ENCODE measurements around the gene CALN1. TPM values are rescaled to one million over a fixed set of nuclear protein-coding genes. Genes with fewer than 3 reads are reported as not detected.

Gene CALN1
- total RNA-seq, 2 donors from 2014 or later: 4.3 to 6.9 TPM

DNA sequence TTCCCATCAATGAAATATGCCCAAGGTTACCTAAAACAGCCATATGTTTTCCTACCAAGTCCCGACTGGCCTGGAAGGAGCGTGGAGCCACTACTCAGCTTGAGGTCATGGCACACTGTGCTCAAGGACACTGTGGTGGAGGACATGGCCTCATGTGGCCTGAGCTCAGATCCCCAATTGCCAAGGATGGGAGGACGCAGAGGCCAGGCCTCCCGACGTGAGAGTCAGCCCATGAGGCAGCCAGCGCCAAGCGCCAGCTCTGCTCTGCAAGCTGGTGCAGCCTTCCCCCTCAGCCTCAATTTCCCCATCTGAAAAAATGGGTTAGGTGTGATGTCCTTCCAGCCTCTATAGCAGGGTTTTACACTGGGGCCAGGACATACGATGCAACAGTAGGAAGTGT is 302.6 kb downstream of the CALN1 start:
- peaks cover 16% of the 10 kb centered on the region for H3K9me3 ChIP-seq (ENCODE audit: control insufficient read depth, low read length)
- H3K9ac ChIP-seq (ENCODE audit: extremely low read depth, low read length, poor library complexity, severe bottlenecking): no peak overlapping the region
- H3K27ac ChIP-seq (ENCODE audit: low read depth, low read length): no peak overlapping the region
- Mint-ChIP-seq H3K27ac (no peak overlapping the region), H3K4me3 (no peak overlapping the region), H3K36me3 (ENCODE audit: low read depth) (no peaks in the 10 kb centered on the region), H3K27me3 (ENCODE audit: insufficient read depth) (no peaks in the 10 kb centered on the region), H3K9me3 (peaks cover 17% of the 10 kb centered on the region), H3K4me1 (peaks cover 7% of the 10 kb centered on the region)
- H3K4me3 ChIP-seq (ENCODE audit: low read length): no peak overlapping the region
- H3K4me1 ChIP-seq (ENCODE audit: control insufficient read depth, insufficient read depth, low read length): no peaks in the 10 kb centered on the region
- 92 to 100% methylated on average over 2 to 8 of the region's 8 CpGs for WGBS, 2 experiments (ENCODE audit: insufficient coverage in 1 of 2, insufficient read length in 1 of 2)
- no peaks in the 10 kb centered on the region for H3K36me3 ChIP-seq (ENCODE audit: control insufficient read depth, insufficient read depth, low read length)
- DNase-seq: no peak
- TF ChIP-seq, protein P1, sequence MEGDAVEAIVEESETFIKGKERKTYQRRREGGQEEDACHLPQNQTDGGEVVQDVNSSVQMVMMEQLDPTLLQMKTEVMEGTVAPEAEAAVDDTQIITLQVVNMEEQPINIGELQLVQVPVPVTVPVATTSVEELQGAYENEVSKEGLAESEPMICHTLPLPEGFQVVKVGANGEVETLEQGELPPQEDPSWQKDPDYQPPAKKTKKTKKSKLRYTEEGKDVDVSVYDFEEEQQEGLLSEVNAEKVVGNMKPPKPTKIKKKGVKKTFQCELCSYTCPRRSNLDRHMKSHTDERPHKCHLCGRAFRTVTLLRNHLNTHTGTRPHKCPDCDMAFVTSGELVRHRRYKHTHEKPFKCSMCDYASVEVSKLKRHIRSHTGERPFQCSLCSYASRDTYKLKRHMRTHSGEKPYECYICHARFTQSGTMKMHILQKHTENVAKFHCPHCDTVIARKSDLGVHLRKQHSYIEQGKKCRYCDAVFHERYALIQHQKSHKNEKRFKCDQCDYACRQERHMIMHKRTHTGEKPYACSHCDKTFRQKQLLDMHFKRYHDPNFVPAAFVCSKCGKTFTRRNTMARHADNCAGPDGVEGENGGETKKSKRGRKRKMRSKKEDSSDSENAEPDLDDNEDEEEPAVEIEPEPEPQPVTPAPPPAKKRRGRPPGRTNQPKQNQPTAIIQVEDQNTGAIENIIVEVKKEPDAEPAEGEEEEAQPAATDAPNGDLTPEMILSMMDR (conservative IDR thresholded peaks at IDR 0.05): no peak
- H3K27me3 ChIP-seq (ENCODE audit: control insufficient read depth, insufficient read depth, low read length, poor library complexity, severe bottlenecking): no peaks in the 10 kb centered on the region

DNA sequence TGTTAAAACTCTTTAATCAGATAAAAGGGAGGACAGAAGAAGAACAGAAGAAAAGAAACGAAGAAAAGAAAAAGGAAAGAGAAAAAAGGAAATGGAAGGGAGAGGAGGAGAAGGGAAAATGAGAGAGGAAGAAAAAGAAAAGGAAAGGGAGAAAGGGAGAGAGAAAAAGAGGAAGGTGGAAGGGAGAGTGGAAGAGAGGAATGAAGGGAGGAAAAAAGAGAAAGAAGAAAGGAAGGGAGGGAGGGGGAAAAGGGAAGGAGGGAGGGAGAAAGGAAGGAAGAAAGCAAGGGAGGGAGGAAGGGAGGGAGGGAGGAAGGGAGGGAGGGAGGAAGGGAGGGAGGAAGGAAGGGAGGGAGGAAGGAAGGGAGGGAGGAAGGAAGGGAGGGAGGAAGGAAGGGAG is 305.7 kb downstream of the CALN1 start:
- Mint-ChIP-seq H3K27ac (no peak overlapping the region), H3K27me3 (ENCODE audit: insufficient read depth) (no peaks in the 10 kb centered on the region), H3K36me3 (ENCODE audit: low read depth) (no peaks in the 10 kb centered on the region), H3K9me3 (peaks cover 17% of the 10 kb centered on the region), H3K4me3 (no peak overlapping the region), H3K4me1 (no peaks in the 10 kb centered on the region)
- Histone ChIP-seq H3K36me3 (ENCODE audit: control insufficient read depth, insufficient read depth, low read length) (no peaks in the 10 kb centered on the region), H3K9ac (ENCODE audit: extremely low read depth, low read length, poor library complexity, severe bottlenecking) (no peak overlapping the region), H3K27ac (ENCODE audit: low read depth, low read length) (no peak overlapping the region), H3K4me1 (ENCODE audit: control insufficient read depth, insufficient read depth, low read length) (no peaks in the 10 kb centered on the region), H3K9me3 (ENCODE audit: control insufficient read depth, low read length) (peaks cover 16% of the 10 kb centered on the region), H3K27me3 (ENCODE audit: control insufficient read depth, insufficient read depth, low read length, poor library complexity, severe bottlenecking) (no peaks in the 10 kb centered on the region), H3K4me3 (ENCODE audit: low read length) (no peak overlapping the region)
- TF ChIP-seq, protein P1 (conservative IDR thresholded peaks at IDR 0.05): no peak
- 88 to 89% methylated on average over 1 of the region's 1 CpG for WGBS, 2 experiments (ENCODE audit: insufficient coverage in 1 of 2, insufficient read length in 1 of 2)
- no peak for DNase-seq

DNA sequence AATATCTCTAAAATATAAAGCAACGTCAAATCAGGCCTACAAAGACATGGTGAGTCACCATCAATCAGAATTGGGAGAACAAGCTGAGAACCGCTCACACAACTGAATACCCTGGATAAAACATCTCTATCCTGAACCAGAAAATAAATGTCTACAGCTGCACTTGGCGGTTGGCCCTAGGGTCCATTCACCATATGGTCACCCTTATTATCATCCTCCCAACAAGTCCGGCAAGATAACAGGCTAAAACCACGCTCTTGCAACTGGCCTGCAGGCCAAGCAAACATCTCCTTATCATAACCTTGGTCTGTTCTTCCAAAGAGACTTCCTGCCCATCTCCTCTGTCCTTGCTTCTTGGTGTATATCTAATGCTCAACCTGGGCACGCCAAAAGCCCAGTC is 310.7 kb downstream of the CALN1 start:
- no peak for DNase-seq
- H3K36me3 ChIP-seq (ENCODE audit: control insufficient read depth, insufficient read depth, low read length): no peaks in the 10 kb centered on the region
- H3K27me3 ChIP-seq (ENCODE audit: control insufficient read depth, insufficient read depth, low read length, poor library complexity, severe bottlenecking): no peaks in the 10 kb centered on the region
- H3K27ac ChIP-seq (ENCODE audit: low read depth, low read length): no peak overlapping the region
- peaks cover 3% of the 10 kb centered on the region for H3K27me3 Mint-ChIP-seq (ENCODE audit: insufficient read depth)
- no peak overlapping the region for H3K9ac ChIP-seq (ENCODE audit: extremely low read depth, low read length, poor library complexity, severe bottlenecking)
- no peaks in the 10 kb centered on the region for H3K9me3 ChIP-seq (ENCODE audit: control insufficient read depth, low read length)
- H3K27ac Mint-ChIP-seq: no peak overlapping the region
- H3K4me1 Mint-ChIP-seq: no peaks in the 10 kb centered on the region
- TF ChIP-seq, protein P1 (conservative IDR thresholded peaks at IDR 0.05): no peak
- WGBS, 2 experiments (ENCODE audit: insufficient coverage in 1 of 2, insufficient read length in 1 of 2): 89 to 93% methylated on average over 4 to 6 of the region's 6 CpGs
- H3K4me3 ChIP-seq (ENCODE audit: low read length): no peak overlapping the region
- no peaks in the 10 kb centered on the region for H3K9me3 Mint-ChIP-seq
- no peaks in the 10 kb centered on the region for H3K36me3 Mint-ChIP-seq (ENCODE audit: low read depth)
- no peaks in the 10 kb centered on the region for H3K4me1 ChIP-seq (ENCODE audit: control insufficient read depth, insufficient read depth, low read length)
- H3K4me3 Mint-ChIP-seq: no peak overlapping the region

Data from endodermal cell (in vitro differentiated cells).